Tibial nerve (tissue), 3 donors: ENCODE measurements around the gene DYDC2.

ENCODE experiments used
- CTCF ChIP-seq, 5 experiments: fragments of 200-600 bp in 3 of 5; fragments of 450-650 bp in 2 of 5; sonication (generic) in 3 of 5; IDR thresholded peaks; one replicate each; pipeline ENCODE4 v1.5.1; 2016 to 2019; ENCODE audit warnings: antibody characterized with exemption in 5 of 5, mild to moderate bottlenecking in 3 of 5, moderate library complexity in 2 of 5
- POLR2A ChIP-seq, 2 donors: fragments of 450-650 bp; IDR thresholded peaks; one replicate each; pipeline ENCODE4 v1.6.1; 2017; ENCODE audit warnings: antibody characterized with exemption in 2 of 2, mild to moderate bottlenecking in 2 of 2, moderate library complexity in 2 of 2

GRCh38 chr10:80357851-80358125 is 1.2 kb downstream of the DYDC2 start:
- no peak for TF ChIP-seq CTCF (IDR thresholded peaks at IDR 0.05)
- no peak for TF ChIP-seq POLR2A (IDR thresholded peaks at IDR 0.05)
